ENCODE measurements around the gene KCTD3. TPM values are rescaled to one million over a fixed set of nuclear protein-coding genes. Genes with fewer than 3 reads are reported as not detected.
A peak's percentile ranks its signal among the peaks of the same experiment; 100 is the strongest.

Gene KCTD3
- total RNA-seq, 2 donors from 2014 or later = 16.4 to 17.2 TPM

GRCh38 chr1:215551806-215552205 is 15.3 kb upstream of the KCTD3 start:
- no peak for DNase-seq
- intact Hi-C loops (cut with DNase I) = no loop called here
- no peak for ATAC-seq

GRCh38 chr1:215554865-215555264 is 12.2 kb upstream of the KCTD3 start:
- intact Hi-C loops (cut with DNase I) = no loop called here
- DNase-seq = no peak
- ATAC-seq = no peak

- DNase-seq (no peak), ATAC-seq (no peak)
- intact Hi-C loops (cut with DNase I) = no loop called here
These were observed 11.6 kb upstream of the KCTD3 start for GRCh38 chr1:215555531-215555930.

- ATAC-seq = no peak
- no peak for DNase-seq
- intact Hi-C loops (cut with DNase I) = no loop called here
These were observed 10.1 kb upstream of the KCTD3 start for GRCh38 chr1:215556996-215557395.

GRCh38 chr1:215557504-215557903 is 9.6 kb upstream of the KCTD3 start:
- intact Hi-C loops (cut with DNase I) = no loop called here
- DNase-seq (no peak), ATAC-seq (no peak)

- intact Hi-C loops (cut with DNase I) = no loop called here
- no peak for DNase-seq
- no peak for ATAC-seq
These were observed 9.0 kb upstream of the KCTD3 start for GRCh38 chr1:215557992-215558626.

GRCh38 chr1:215567491-215568298 is 591 bp downstream of the KCTD3 start:
- intact Hi-C loops (cut with DNase I) = no loop called here
- DNase-seq = peak; percentile 50
- ATAC-seq = peak; percentile 80 to 85

GRCh38 chr1:215568299-215568692 is 1.2 kb downstream of the KCTD3 start:
- intact Hi-C loops (cut with DNase I) = no loop called here

GRCh38 chr1:215569986-215570824 is 3.1 kb downstream of the KCTD3 start:
- ATAC-seq = no peak
- intact Hi-C loops (cut with DNase I) = no loop called here
- DNase-seq = no peak

More at GRCh38 chr1:215568299-215568692, 1.2 kb downstream of the KCTD3 start:
- no peak for DNase-seq
- peak in 1 of 2 donors; percentile 14 for ATAC-seq

- ATAC-seq = no peak
- intact Hi-C loops (cut with DNase I) = no loop called here
- DNase-seq = no peak
These were observed 14.8 kb downstream of the KCTD3 start for GRCh38 chr1:215581896-215582295.

- no peak for DNase-seq
- intact Hi-C loops (cut with DNase I) = no loop called here
- ATAC-seq = no peak
These were observed 16.2 kb downstream of the KCTD3 start for GRCh38 chr1:215583185-215583749.

GRCh38 chr1:215584389-215584788 is 17.3 kb downstream of the KCTD3 start:
- ATAC-seq (no peak), DNase-seq (no peak)
- intact Hi-C loops (cut with DNase I) = no loop called here

GRCh38 chr1:215589650-215590435 is 22.7 kb downstream of the KCTD3 start:
- ATAC-seq = no peak
- DNase-seq = no peak
- intact Hi-C loops (cut with DNase I) = no loop called here

GRCh38 chr1:215590779-215591491 is 23.8 kb downstream of the KCTD3 start:
- no peak for ATAC-seq
- intact Hi-C loops (cut with DNase I) = no loop called here

GRCh38 chr1:215594640-215595039 is 27.5 kb downstream of the KCTD3 start:
- intact Hi-C loops (cut with DNase I) = no loop called here
- DNase-seq = no peak
- ATAC-seq = no peak

More at GRCh38 chr1:215590779-215591491, 23.8 kb downstream of the KCTD3 start:
- no peak for DNase-seq

- DNase-seq (no peak), ATAC-seq (no peak)
- intact Hi-C loops (cut with DNase I) = no loop called here
These were observed 28.1 kb downstream of the KCTD3 start for GRCh38 chr1:215595231-215595630.

GRCh38 chr1:215597961-215598360 is 30.9 kb downstream of the KCTD3 start:
- DNase-seq = no peak
- intact Hi-C loops (cut with DNase I) = no loop called here
- no peak for ATAC-seq

- intact Hi-C loops (cut with DNase I) = no loop called here
- DNase-seq (no peak), ATAC-seq (peak; percentile 23 to 50)
These were observed 32.4 kb downstream of the KCTD3 start for GRCh38 chr1:215599418-215600074.
